Germinal center (tissue), 1 donor: ENCODE measurements around the gene PRKG2.

ENCODE experiments used
- DNase-seq: peaks from one replicate; pipeline ENCODE4 v3.0.0; 2012; ENCODE audit warnings: mixed read lengths, low spot score

Gene PRKG2

DNA sequence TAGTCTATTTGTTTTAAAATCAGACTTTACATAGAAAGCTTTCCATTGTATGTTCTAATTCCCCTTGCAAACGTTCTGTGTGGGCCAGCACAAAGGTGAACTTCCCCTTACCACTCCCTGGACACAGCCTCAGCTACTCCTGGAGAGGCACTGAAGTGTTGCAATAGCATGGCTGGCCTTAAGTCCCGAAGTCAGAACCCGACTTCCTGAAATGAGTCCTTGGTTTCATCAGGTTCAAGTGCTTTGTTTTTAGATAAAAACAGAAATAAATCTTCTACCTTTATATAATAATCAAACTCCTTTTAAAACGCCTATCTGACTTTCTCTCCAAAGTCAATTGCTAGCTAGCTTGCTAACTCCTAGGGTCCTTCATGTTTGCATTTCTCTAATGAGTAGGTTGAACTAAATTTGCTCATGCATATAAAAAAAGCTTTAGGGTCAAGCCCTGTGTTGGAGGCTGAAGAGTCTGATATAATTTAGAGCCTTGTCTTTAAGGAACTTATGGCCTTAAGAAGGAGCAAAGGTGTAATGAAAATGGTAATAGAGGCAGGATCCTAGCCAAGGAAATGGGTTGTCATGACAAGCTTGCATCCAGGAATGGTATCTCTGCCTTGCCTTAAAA lies 175.6 kb downstream of the PRKG2 start:
- peak; percentile 8 for DNase-seq

DNA sequence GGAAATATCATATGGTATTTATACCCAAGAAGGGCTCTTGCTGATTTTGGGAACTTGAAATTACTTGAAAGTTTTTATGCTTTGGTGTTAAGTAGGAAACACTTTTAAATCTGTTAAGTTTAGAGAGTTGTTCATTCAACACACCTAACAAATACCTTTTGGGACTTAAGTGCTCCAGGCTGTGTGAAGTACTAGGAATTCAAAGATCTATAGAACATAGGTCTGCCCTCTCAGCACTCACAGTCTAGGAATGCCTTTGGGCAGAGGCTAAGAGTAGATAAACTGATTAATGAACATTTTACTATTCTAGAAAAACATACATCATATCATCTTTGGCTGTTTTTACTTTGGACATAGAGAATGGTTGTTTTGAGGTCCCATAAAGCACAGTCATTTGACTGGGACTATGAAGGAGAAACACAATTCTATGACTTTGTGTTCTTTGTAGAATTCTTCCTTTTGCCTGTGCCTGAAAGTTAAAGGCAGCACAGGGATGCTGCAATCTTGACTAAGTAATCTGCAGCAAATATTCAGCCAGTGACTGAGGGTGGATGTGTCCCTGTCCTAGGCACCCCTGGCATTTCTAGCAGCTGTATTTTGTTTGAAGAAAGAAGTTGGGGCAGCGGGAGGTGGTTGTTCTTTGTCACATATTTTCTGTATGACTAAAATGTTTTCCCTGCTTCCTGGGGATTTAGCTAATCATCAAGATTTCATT lies 176.2 kb downstream of the PRKG2 start:
- no peak for DNase-seq
